Spleen (tissue), 7 donors: ENCODE results near the gene FXYD5.

Source experiments
- POLR2A ChIP-seq, 3 donors: fragments of 450-650 bp; IDR thresholded peaks; one replicate each; pipeline ENCODE4 v1.5.1; 2017; ENCODE audit warnings: antibody characterized with exemption in 3 of 3, mild to moderate bottlenecking in 1 of 3
- TF ChIP-seq, protein P1 (sequence below), 11 experiments: fragments of 200-600 bp in 7 of 11; fragments of 450-650 bp in 4 of 11; sonication (generic) in 4 of 11; IDR thresholded peaks in 8 of 11; conservative IDR thresholded peaks in 3 of 11; 1 replicate in 7 of 11; 2 replicates in 4 of 11; pipeline versions ENCODE4 v1.4.0 to v1.8.0; 2016 to 2021; ENCODE audit warnings: antibody characterized with exemption in 11 of 11, inconsistent platforms in 4 of 11, mild to moderate bottlenecking in 1 of 11
- donor health status: DM: no; HTN: no; CAD: no; lungs with moderate emphysema.
- donor health status: DM: no; HTN: no; CAD: no.
- donor health status: DM: no; HTN: no; CAD: no.

DNA sequence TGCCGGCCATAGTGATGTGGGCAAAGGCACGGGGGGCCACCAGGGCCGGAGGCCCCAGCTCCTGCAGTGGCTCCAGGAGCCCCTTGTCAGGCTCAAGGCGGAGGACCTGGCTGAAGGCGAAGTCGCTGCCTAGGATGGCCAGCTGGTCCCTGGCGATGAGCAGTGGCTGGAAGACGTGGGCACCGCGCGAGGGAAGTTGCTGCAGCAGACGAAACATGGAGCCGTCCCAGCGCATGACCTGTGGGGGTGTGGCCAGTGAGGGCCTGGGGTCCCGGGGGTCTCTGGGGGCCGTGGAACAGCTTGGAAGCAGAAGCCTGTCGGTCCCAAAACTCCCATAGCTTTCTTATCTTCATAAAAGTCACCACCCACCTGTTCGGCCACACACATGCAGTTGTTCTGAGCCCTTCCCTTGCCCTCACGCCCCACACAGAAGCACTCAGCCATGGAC is 29.2 kb upstream of the FXYD5 start:
- TF ChIP-seq, protein P1, sequence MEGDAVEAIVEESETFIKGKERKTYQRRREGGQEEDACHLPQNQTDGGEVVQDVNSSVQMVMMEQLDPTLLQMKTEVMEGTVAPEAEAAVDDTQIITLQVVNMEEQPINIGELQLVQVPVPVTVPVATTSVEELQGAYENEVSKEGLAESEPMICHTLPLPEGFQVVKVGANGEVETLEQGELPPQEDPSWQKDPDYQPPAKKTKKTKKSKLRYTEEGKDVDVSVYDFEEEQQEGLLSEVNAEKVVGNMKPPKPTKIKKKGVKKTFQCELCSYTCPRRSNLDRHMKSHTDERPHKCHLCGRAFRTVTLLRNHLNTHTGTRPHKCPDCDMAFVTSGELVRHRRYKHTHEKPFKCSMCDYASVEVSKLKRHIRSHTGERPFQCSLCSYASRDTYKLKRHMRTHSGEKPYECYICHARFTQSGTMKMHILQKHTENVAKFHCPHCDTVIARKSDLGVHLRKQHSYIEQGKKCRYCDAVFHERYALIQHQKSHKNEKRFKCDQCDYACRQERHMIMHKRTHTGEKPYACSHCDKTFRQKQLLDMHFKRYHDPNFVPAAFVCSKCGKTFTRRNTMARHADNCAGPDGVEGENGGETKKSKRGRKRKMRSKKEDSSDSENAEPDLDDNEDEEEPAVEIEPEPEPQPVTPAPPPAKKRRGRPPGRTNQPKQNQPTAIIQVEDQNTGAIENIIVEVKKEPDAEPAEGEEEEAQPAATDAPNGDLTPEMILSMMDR (IDR thresholded peaks at IDR 0.05 in 8 of 11, conservative IDR thresholded peaks at IDR 0.05 in 3 of 11), result no peak
- TF ChIP-seq POLR2A (IDR thresholded peaks at IDR 0.05), result no peak
